DND-41 (cell line): ENCODE measurements around the gene EDNRA.
A peak's percentile ranks its signal among the peaks of the same experiment; 100 is the strongest.

ENCODE experiments used
- ATAC-seq: fragments of 200-7000 bp; cut with Tn5 transposase; 3 replicates; pipeline ENCODE4 v1.9.1; 2021; ENCODE audit warnings: low read depth; ENCODE audit not compliant: insufficient read depth
- DNase-seq: peaks from one replicate; pipeline ENCODE4 v3.0.0-alpha.2; 2020
- H2AFZ ChIP-seq: 2 replicates; pipeline ENCODE4 v1.6.0; 2012; ENCODE audit warnings: low read depth, low read length
- H3K27ac ChIP-seq: 2 replicates; pipeline ENCODE4 v1.5.1; 2012; ENCODE audit warnings: low read length, inconsistent platforms
- H3K27me3 ChIP-seq: fragments of 200-600 bp; sonication (generic); 2 replicates; pipeline ENCODE4 v1.6.0; 2012; ENCODE audit warnings: low read length, mild to moderate bottlenecking, inconsistent platforms; ENCODE audit not compliant: insufficient read depth, poor library complexity
- H3K36me3 ChIP-seq: 2 replicates; pipeline ENCODE4 v1.5.1; 2012; ENCODE audit warnings: low read length, inconsistent platforms; ENCODE audit not compliant: insufficient read depth
- H3K4me1 ChIP-seq: 2 replicates; pipeline ENCODE4 v1.5.1; 2012; ENCODE audit warnings: mild to moderate bottlenecking, low read length; ENCODE audit not compliant: insufficient read depth
- H3K4me2 ChIP-seq: 2 replicates; pipeline ENCODE4 v1.6.0; 2012; ENCODE audit warnings: mild to moderate bottlenecking, moderate library complexity, low read length, inconsistent platforms; ENCODE audit not compliant: insufficient read depth
- H3K4me3 ChIP-seq, 2 experiments: fragments of 200-600 bp in 1 of 2; shearing (Covaris generic) in 1 of 2; 2 replicates each; pipeline ENCODE4 v1.5.1; 2012 to 2016; ENCODE audit warnings: inconsistent platforms in 2 of 2, low read length in 2 of 2, mild to moderate bottlenecking in 2 of 2, low read depth in 1 of 2, moderate library complexity in 1 of 2
- H3K79me2 ChIP-seq: 2 replicates; pipeline ENCODE4 v1.6.0; 2012; ENCODE audit warnings: low read length, inconsistent platforms; ENCODE audit not compliant: insufficient read depth
- H3K9ac ChIP-seq: 2 replicates; pipeline ENCODE4 v1.6.0; 2012; ENCODE audit warnings: low read depth, mild to moderate bottlenecking, inconsistent platforms, low read length, moderate library complexity
- H3K9me3 ChIP-seq: 2 replicates; pipeline ENCODE4 v1.5.1; 2012; ENCODE audit warnings: low read length, moderate library complexity, mild to moderate bottlenecking, inconsistent platforms; ENCODE audit not compliant: insufficient read depth, severe bottlenecking
- H4K20me1 ChIP-seq: 2 replicates; pipeline ENCODE4 v1.6.0; 2012; ENCODE audit warnings: low read length; ENCODE audit not compliant: insufficient read depth
- CTCF ChIP-seq: IDR thresholded peaks from 2 replicates; pipeline ENCODE4 v1.5.1; 2012; ENCODE audit warnings: borderline replicate concordance, low read length, moderate library complexity, mild to moderate bottlenecking; ENCODE audit not compliant: poor library complexity, severe bottlenecking; ENCODE audit errors: extremely low read depth
- EZH2 ChIP-seq: IDR thresholded peaks from 3 replicates; pipeline ENCODE4 v1.6.1; 2012; ENCODE audit warnings: borderline replicate concordance, low read depth, mild to moderate bottlenecking, moderate library complexity, low read length, inconsistent platforms; ENCODE audit not compliant: severe bottlenecking

EDNRA gene

GRCh38 chr4:147518846-147519767, 38.2 kb downstream of the EDNRA start:
- H3K79me2 ChIP-seq, result no peaks in the 10 kb centered on the region
- ATAC-seq, result peak; percentile 82
- H3K27me3 ChIP-seq, result no peaks in the 10 kb centered on the region
- peak; percentile 55 for DNase-seq
- H3K4me3 ChIP-seq, result no peak overlapping the region
- no peak overlapping the region for H3K4me2 ChIP-seq
- TF ChIP-seq CTCF (peak; percentile 85), EZH2 (no peak)
- H3K9ac ChIP-seq, result no peak overlapping the region
- no peaks in the 10 kb centered on the region for H3K4me1 ChIP-seq
- no peaks in the 10 kb centered on the region for H3K9me3 ChIP-seq
- H2AFZ ChIP-seq, result no peak overlapping the region
- no peaks in the 10 kb centered on the region for H4K20me1 ChIP-seq
- no peaks in the 10 kb centered on the region for H3K36me3 ChIP-seq
- H3K27ac ChIP-seq, result no peak overlapping the region

- no peak overlapping the region for H3K4me2 ChIP-seq
- H3K9ac ChIP-seq, result no peak overlapping the region
- DNase-seq, result no peak
- no peaks in the 10 kb centered on the region for H4K20me1 ChIP-seq
- no peaks in the 10 kb centered on the region for H3K27me3 ChIP-seq
- no peaks in the 10 kb centered on the region for H3K4me1 ChIP-seq
- no peak overlapping the region for H3K4me3 ChIP-seq
- no peak for ATAC-seq
- H3K79me2 ChIP-seq, result no peaks in the 10 kb centered on the region
- TF ChIP-seq CTCF, result no peak
- TF ChIP-seq EZH2, result no peak
- no peak overlapping the region for H2AFZ ChIP-seq
- no peaks in the 10 kb centered on the region for H3K36me3 ChIP-seq
- H3K9me3 ChIP-seq, result no peaks in the 10 kb centered on the region
- H3K27ac ChIP-seq, result no peak overlapping the region
These were observed 43.7 kb downstream of the EDNRA start for GRCh38 chr4:147524601-147525000.

GRCh38 chr4:147525494-147526271, 44.8 kb downstream of the EDNRA start:
- ATAC-seq (no peak), DNase-seq (no peak)
- Histone ChIP-seq H3K4me2 (no peak overlapping the region), H3K9me3 (no peaks in the 10 kb centered on the region), H3K79me2 (no peaks in the 10 kb centered on the region), H3K4me1 (no peaks in the 10 kb centered on the region), H3K27me3 (no peaks in the 10 kb centered on the region), H3K27ac (no peak overlapping the region), H4K20me1 (no peaks in the 10 kb centered on the region), H3K4me3 (no peak overlapping the region), H3K9ac (no peak overlapping the region), H3K36me3 (no peaks in the 10 kb centered on the region), H2AFZ (no peak overlapping the region)
- TF ChIP-seq CTCF, result no peak
- no peak for TF ChIP-seq EZH2
